HCT116 (cell line): Measurements from ENCODE around the gene OPCML. TPM values are rescaled to one million over a fixed set of nuclear protein-coding genes. Genes with fewer than 3 reads are reported as not detected.

Experiments used
- ATAC-seq: fragments of 200-7000 bp; cut with Tn5 transposase; 2 replicates; pipeline ENCODE4 v1.9.1; 2020; ENCODE audit warnings: mild to moderate bottlenecking, moderate library complexity
- BruUV-seq: library from RNA; stranded (reverse); fragments of 400-500 nt; replicated peaks from 2 replicates; lab custom pipeline; 2021; lab: Mats Ljungman, UMichigan
- CTCF ChIA-PET: fragments of 300-600 bp; sonication (Branson Sonifier 250); formaldehyde crosslinking; loops from one replicate; lab custom pipeline; 2021; ENCODE audit warnings: antibody characterized with exemption; lab: Charles Lee
- POLR2A ChIA-PET: fragments of 300-600, 350-600 bp; sonication (Branson Sonifier 250); formaldehyde crosslinking; loops from one replicate; lab custom pipeline; 2021; ENCODE audit warnings: antibody characterized with exemption; lab: Charles Lee
- RAD21 ChIA-PET, 2 experiments: fragments of 300-600 bp; sonication (Branson Sonifier 250); formaldehyde crosslinking; loops; one replicate each; lab custom pipeline; 2023; ENCODE audit warnings: low total read pairs in 2 of 2; ENCODE audit not compliant: uncharacterized antibody in 2 of 2, unreplicated experiment in 2 of 2, low non-redundant PET in 1 of 2; lab: Charles Lee
- DNase-seq: peaks from one replicate; pipeline ENCODE4 v3.0.0-alpha.2; 2010; ENCODE audit warnings: low read depth, low spot score
- H2AFZ ChIP-seq: fragments of 200-600 bp; shearing (Covaris generic), sonication (generic); 2 replicates; pipeline ENCODE4 v1.6.1; 2017; ENCODE audit warnings: low read depth, mixed run types, mixed read lengths, antibody characterized with exemption, low read length; ENCODE audit not compliant: poor library complexity, severe bottlenecking
- H3K27ac ChIP-seq: 2 replicates; pipeline ENCODE4 v1.5.1; 2012; ENCODE audit warnings: low read depth, low read length
- H3K27me3 ChIP-seq: fragments of 200-600 bp; sonication (generic); 2 replicates; pipeline ENCODE4 v1.6.1; 2016; ENCODE audit warnings: mixed run types, low read length, mixed read lengths; ENCODE audit not compliant: insufficient read depth
- H3K36me3 ChIP-seq, 2 experiments: fragments of 200-500 bp in 1 of 2; fragments of 200-600 bp in 1 of 2; sonication (Bioruptor generic) in 1 of 2; sonication (generic) in 1 of 2; 2 replicates each; pipeline versions ENCODE4 v1.5.1 to v1.6.1; 2014 to 2016; ENCODE audit warnings: low read length in 2 of 2, inconsistent platforms in 1 of 2, mixed read lengths in 1 of 2, mixed run types in 1 of 2; ENCODE audit not compliant: insufficient read depth in 2 of 2, control insufficient read depth in 1 of 2
- H3K4me1 ChIP-seq, 2 experiments: fragments of 200-600 bp in 1 of 2; sonication (generic) in 1 of 2; 2 replicates each; pipeline versions ENCODE4 v1.5.1 to v1.6.1; 2012 to 2017; ENCODE audit warnings: low read length in 2 of 2, inconsistent platforms in 1 of 2, mild to moderate bottlenecking in 1 of 2, mixed read lengths in 1 of 2, mixed run types in 1 of 2, moderate library complexity in 1 of 2; ENCODE audit not compliant: insufficient read depth in 2 of 2, control insufficient read depth in 1 of 2
- H3K4me2 ChIP-seq: fragments of 200-600 bp; sonication (generic); 2 replicates; pipeline ENCODE4 v1.6.1; 2017; ENCODE audit warnings: mixed run types, low read length, mixed read lengths
- H3K4me3 ChIP-seq, 2 experiments: fragments of 200-600 bp in 1 of 2; sonication (generic) in 1 of 2; replicated peaks in 1 of 2; 2 replicates each; pipeline ENCODE4 v1.5.1; 2011 to 2016; ENCODE audit warnings: low read length in 2 of 2, control low read depth in 1 of 2, low read depth in 1 of 2, mild to moderate bottlenecking in 1 of 2, mixed read lengths in 1 of 2, mixed run types in 1 of 2
- H3K79me2 ChIP-seq: fragments of 200-600 bp; sonication (generic); 2 replicates; pipeline ENCODE4 v1.6.1; 2017; ENCODE audit warnings: mild to moderate bottlenecking, mixed run types, low read length, moderate library complexity, mixed read lengths; ENCODE audit not compliant: insufficient read depth
- H3K9ac ChIP-seq: fragments of 200-600 bp; sonication (generic); 2 replicates; pipeline ENCODE4 v1.6.1; 2016; ENCODE audit warnings: low read length, mixed read lengths
- H3K9me2 ChIP-seq: fragments of 200-600 bp; sonication (generic), shearing (Covaris generic); 2 replicates; pipeline ENCODE4 v1.6.1; 2017; ENCODE audit warnings: mixed run types, mild to moderate bottlenecking, moderate library complexity; ENCODE audit not compliant: insufficient read depth
- H3K9me3 ChIP-seq, 2 experiments: fragments of 200-500 bp in 1 of 2; fragments of 200-600 bp in 1 of 2; sonication (Bioruptor generic) in 1 of 2; sonication (generic) in 1 of 2; 2 replicates each; pipeline ENCODE4 v1.6.1; 2014 to 2017; ENCODE audit warnings: low read length in 2 of 2, mixed read lengths in 2 of 2, inconsistent platforms in 1 of 2, low read depth in 1 of 2, mild to moderate bottlenecking in 1 of 2, mixed run types in 1 of 2, moderate library complexity in 1 of 2; ENCODE audit not compliant: control insufficient read depth in 1 of 2, insufficient read depth in 1 of 2
- H4K20me1 ChIP-seq: fragments of 200-600 bp; sonication (generic), shearing (Covaris generic); 2 replicates; pipeline ENCODE4 v1.6.1; 2017; ENCODE audit warnings: mixed run types, mild to moderate bottlenecking, moderate library complexity; ENCODE audit not compliant: insufficient read depth
- ATF3 ChIP-seq: IDR thresholded peaks from 2 replicates; pipeline ENCODE4 v1.6.1; 2012
- CBX3 ChIP-seq: IDR thresholded peaks from 2 replicates; pipeline ENCODE4 v1.6.1; 2012; ENCODE audit warnings: low read depth
- EGR1 ChIP-seq: IDR thresholded peaks from 2 replicates; pipeline ENCODE4 v1.6.1; 2012; ENCODE audit warnings: low read depth
- ELF1 ChIP-seq: IDR thresholded peaks from 2 replicates; pipeline ENCODE4 v1.6.1; 2012; ENCODE audit warnings: low read depth, borderline replicate concordance
- EZH2phosphoT487 ChIP-seq: fragments of 200-600 bp; IDR thresholded peaks from 2 replicates; pipeline ENCODE4 v1.6.1; 2018; ENCODE audit warnings: antibody characterized with exemption, borderline replicate concordance
- MAX ChIP-seq: IDR thresholded peaks from 2 replicates; pipeline ENCODE4 v1.6.1; 2012
- POLR2A ChIP-seq: IDR thresholded peaks from 2 replicates; pipeline ENCODE4 v1.7.0; 2011; ENCODE audit warnings: borderline replicate concordance; ENCODE audit not compliant: insufficient read depth, insufficient read length; ENCODE audit errors: extremely low read depth
- POLR2AphosphoS5 ChIP-seq: IDR thresholded peaks from 2 replicates; pipeline ENCODE4 v1.6.1; 2011; ENCODE audit warnings: mild to moderate bottlenecking, low read depth, low read length, moderate library complexity
- RAD21 ChIP-seq: IDR thresholded peaks from 2 replicates; pipeline ENCODE4 v1.6.1; 2012; ENCODE audit warnings: low read depth, mild to moderate bottlenecking
- SIN3A ChIP-seq: IDR thresholded peaks from 2 replicates; pipeline ENCODE4 v1.6.1; 2012; ENCODE audit warnings: low read depth
- SP1 ChIP-seq: IDR thresholded peaks from 2 replicates; pipeline ENCODE4 v1.6.1; 2012; ENCODE audit warnings: low read depth
- SRF ChIP-seq: IDR thresholded peaks from 2 replicates; pipeline ENCODE4 v1.6.1; 2012; ENCODE audit warnings: low read depth
- TCF7L2 ChIP-seq: IDR thresholded peaks from 2 replicates; pipeline ENCODE4 v1.7.0; 2011; ENCODE audit warnings: borderline replicate concordance, inconsistent platforms; ENCODE audit not compliant: insufficient read depth, insufficient read length; ENCODE audit errors: extremely low read depth
- YY1 ChIP-seq: IDR thresholded peaks from 2 replicates; pipeline ENCODE4 v1.6.1; 2011; ENCODE audit warnings: low read length, low read depth, moderate library complexity, mild to moderate bottlenecking; ENCODE audit not compliant: insufficient replicate concordance; ENCODE audit errors: extremely low read depth
- ZBTB33 ChIP-seq: IDR thresholded peaks from 2 replicates; pipeline ENCODE4 v1.6.1; 2011; ENCODE audit warnings: mild to moderate bottlenecking, low read length, moderate library complexity; ENCODE audit not compliant: insufficient replicate concordance; ENCODE audit errors: extremely low read depth
- ZFX ChIP-seq: fragments of 450-650 bp; IDR thresholded peaks from 2 replicates; pipeline ENCODE4 v1.6.1; 2017
- ZNF274 ChIP-seq: fragments of 200-500 bp; sonication (Bioruptor generic); IDR thresholded peaks from 2 replicates; pipeline ENCODE4 v1.6.1; 2014; ENCODE audit warnings: mild to moderate bottlenecking, low read depth, low read length, inconsistent platforms
- intact Hi-C: fragments of 100-400 bp; cut with micrococcal nuclease; formaldehyde crosslinking; loops from 2 replicates; pipeline ENCODE4 v1.10.0; 2022
- total RNA-seq: library from RNA; stranded (reverse); gene quantifications from one replicate; pipeline ENCODE4 v1.2.1, GENCODE V29; 2021; ENCODE audit not compliant: unreplicated experiment

The OPCML gene
- total RNA-seq, 1 experiment from 2014 or later, result not detected

GRCh38 chr11:132763503-132763902 lies 768.8 kb downstream of the OPCML start:
- no peaks in the 10 kb centered on the region for H3K4me1 ChIP-seq
- H3K4me3 ChIP-seq, result no peak overlapping the region
- ChIA-PET POLR2A (no interaction called here), CTCF (no interaction called here), RAD21 (interaction anchor here in 1 of 2 experiments (0.5 kb wide), 1 partner anchor 127 kb away, joined by 3 read pairs; no protein-coding TSS in a partner anchor)
- H3K79me2 ChIP-seq, result no peaks in the 10 kb centered on the region
- no peak for ATAC-seq
- BruUV-seq, result no TSS peak
- intact Hi-C loops, result no loop called here
- H3K36me3 ChIP-seq, result no peaks in the 10 kb centered on the region
- H3K9me2 ChIP-seq, result no peaks in the 10 kb centered on the region
- no peak overlapping the region for H3K9ac ChIP-seq
- peaks cover 12 to 14% of the 10 kb centered on the region in 2 experiments; a peak in 3 of 4 replicates for H3K9me3 ChIP-seq
- H3K27me3 ChIP-seq, result no peaks in the 10 kb centered on the region
- no peak overlapping the region for H2AFZ ChIP-seq
- no peak overlapping the region for H3K27ac ChIP-seq
- H3K4me2 ChIP-seq, result no peak overlapping the region
- TF ChIP-seq ZBTB33 (no peak), POLR2AphosphoS5 (no peak), ELF1 (no peak), YY1 (no peak), POLR2A (no peak), EGR1 (no peak)
- DNase-seq, result no peak
- H4K20me1 ChIP-seq, result no peaks in the 10 kb centered on the region

GRCh38 chr11:132755934-132756333 lies 776.4 kb downstream of the OPCML start:
- POLR2A ChIA-PET, result no interaction called here
- no peak for ATAC-seq
- H3K36me3 ChIP-seq, result no peaks in the 10 kb centered on the region
- BruUV-seq, result no TSS peak
- H3K4me2 ChIP-seq, result no peak overlapping the region
- no peaks in the 10 kb centered on the region for H3K4me1 ChIP-seq
- no peak overlapping the region for H3K27ac ChIP-seq
- no peaks in the 10 kb centered on the region for H3K9me2 ChIP-seq
- no peaks in the 10 kb centered on the region for H4K20me1 ChIP-seq
- intact Hi-C loops, result no loop called here
- CTCF ChIA-PET, result no interaction called here
- no peaks in the 10 kb centered on the region for H3K27me3 ChIP-seq
- TF ChIP-seq TCF7L2, result no peak
- TF ChIP-seq ZNF274, result no peak
- TF ChIP-seq SIN3A, result no peak
- no peak for TF ChIP-seq RAD21
- no peak for TF ChIP-seq SRF
- TF ChIP-seq ZBTB33, result no peak
- no peak for TF ChIP-seq MAX
- TF ChIP-seq YY1, result no peak
- TF ChIP-seq ATF3, result no peak
- TF ChIP-seq EZH2phosphoT487, result no peak
- no peak for TF ChIP-seq SP1
- no peak for TF ChIP-seq CBX3
- TF ChIP-seq ELF1, result no peak
- no peak for TF ChIP-seq ZFX
- H3K4me3 ChIP-seq, result no peak overlapping the region
- peaks cover 3 to 7% of the 10 kb centered on the region in 2 experiments; a peak in 2 of 4 replicates for H3K9me3 ChIP-seq
- no peak overlapping the region for H3K9ac ChIP-seq
- no peak overlapping the region for H2AFZ ChIP-seq
- RAD21 ChIA-PET, result no interaction called here
- DNase-seq, result no peak
- no peaks in the 10 kb centered on the region for H3K79me2 ChIP-seq
